Stimulated activated naive CD8-positive, alpha-beta T cell treated with anti-CD3 and anti-CD28 coated beads, Interleukin-15, Interleukin-2, amounts not matched to agents 100 U/mL and 50 U/mL, for 24 hours (primary cell): ENCODE data around the gene IGF2BP1.
A peak's percentile ranks its signal among the peaks of the same experiment; 100 is the strongest.
"Not testable (repeated sequence)": the region's sequence is repeated elsewhere in the genome, so short reads cannot be mapped to it uniquely, and the experiment has no call there.

ENCODE experiments used
- ATAC-seq: fragments of 150-1000 bp; cut with Tn5 transposase; one replicate; pipeline ENCODE4 v1.10.0; 2021
- DNase-seq: peaks from one replicate; pipeline ENCODE4 v3.0.0; 2021

IGF2BP1 gene

DNA sequence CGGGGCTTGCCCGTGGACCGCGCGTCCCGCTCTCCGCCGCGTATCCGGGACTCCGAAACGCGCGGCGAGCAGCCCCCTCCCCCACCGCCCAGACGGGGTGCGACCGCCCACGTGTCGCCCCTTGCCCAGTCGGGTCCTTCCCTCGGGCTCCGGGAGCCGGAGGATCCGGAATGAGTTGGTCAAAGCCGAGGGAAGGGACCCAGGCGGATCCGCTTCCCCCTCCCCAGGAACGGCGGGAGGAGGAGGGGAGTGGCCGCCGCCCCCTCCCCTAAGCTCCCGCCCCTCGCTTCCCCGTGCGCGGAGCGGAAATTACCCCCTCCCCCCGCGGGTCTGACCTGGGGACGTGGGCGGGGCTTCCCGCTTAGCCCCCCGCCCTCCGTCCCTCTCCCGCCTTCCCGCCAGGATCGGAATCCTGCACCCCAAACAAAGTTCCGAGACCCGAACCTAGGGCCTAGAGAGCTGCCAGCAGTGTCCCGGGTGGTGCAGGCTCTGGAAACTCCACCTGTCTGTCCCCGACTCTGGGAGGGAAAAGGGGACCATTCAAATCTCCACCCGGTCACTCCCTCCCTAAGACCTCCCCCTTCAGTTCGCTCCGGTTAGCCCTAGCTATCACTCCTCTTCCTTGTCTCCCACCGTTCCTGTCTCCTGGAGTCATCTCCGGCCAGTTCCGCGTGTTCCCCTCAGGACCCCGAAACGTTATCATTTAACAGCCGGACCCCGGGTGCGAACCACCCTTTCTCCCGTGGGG, 1.0 kb upstream of the IGF2BP1 start:
- no peak for DNase-seq
- no peak for ATAC-seq

DNA sequence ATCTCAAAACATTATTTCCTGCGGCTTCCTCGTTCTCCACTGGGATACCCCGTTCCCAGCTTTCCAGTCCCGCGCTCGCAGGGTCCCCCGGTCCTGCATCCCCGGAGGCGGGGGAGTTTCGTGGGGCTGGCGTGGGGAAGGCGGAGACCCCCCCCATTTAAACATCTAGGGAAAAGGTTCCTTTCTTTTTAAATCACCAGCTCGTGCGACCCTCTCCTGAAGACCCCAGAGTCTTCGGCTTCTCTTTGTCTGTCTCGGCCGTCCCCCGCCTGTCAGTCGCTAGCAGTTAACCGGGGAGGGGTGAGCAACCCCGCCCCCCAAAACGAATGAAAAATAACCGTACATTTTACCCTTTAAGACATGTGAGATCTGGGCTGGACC, 473 bp upstream of the IGF2BP1 start:
- no peak for ATAC-seq

DNA sequence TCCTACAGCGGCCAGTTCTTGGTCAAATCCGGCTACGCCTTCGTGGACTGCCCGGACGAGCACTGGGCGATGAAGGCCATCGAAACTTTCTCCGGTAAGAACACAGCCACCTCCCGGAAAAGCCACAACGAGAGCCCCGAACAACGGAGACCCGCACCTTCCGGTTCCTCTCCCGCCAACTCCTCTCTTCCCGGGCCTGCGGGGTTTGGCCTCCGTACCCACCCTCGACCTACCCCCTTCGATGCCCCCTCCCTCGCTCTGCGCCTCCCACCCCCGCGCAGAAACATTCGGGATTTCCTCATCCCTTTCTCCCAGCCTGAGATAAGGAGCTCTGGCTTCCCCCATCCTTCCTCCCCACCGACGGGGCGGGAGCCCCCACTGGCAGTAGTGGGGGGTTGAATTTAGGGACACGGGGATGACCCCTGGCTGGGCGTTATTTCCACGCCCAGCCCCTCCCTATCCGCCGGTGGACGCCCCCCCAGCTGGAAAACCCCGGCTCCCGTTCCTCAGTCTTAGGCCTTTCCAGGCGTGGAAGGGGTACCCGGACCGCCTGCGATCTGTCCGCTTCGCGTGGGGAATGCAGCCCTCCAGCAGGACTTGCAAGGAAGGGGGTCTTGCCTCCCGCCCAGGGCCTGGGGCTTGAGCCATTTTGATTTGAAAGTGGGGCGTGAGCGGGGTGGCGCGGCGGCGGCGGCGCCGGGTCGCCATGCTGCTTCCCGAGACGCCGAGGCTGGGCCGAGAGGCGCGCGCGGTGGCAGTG, 822 bp downstream of the IGF2BP1 start:
- DNase-seq (no peak), ATAC-seq (no peak)

More for the DNA sequence above, 473 bp upstream of the IGF2BP1 start:
- no peak for DNase-seq

DNA sequence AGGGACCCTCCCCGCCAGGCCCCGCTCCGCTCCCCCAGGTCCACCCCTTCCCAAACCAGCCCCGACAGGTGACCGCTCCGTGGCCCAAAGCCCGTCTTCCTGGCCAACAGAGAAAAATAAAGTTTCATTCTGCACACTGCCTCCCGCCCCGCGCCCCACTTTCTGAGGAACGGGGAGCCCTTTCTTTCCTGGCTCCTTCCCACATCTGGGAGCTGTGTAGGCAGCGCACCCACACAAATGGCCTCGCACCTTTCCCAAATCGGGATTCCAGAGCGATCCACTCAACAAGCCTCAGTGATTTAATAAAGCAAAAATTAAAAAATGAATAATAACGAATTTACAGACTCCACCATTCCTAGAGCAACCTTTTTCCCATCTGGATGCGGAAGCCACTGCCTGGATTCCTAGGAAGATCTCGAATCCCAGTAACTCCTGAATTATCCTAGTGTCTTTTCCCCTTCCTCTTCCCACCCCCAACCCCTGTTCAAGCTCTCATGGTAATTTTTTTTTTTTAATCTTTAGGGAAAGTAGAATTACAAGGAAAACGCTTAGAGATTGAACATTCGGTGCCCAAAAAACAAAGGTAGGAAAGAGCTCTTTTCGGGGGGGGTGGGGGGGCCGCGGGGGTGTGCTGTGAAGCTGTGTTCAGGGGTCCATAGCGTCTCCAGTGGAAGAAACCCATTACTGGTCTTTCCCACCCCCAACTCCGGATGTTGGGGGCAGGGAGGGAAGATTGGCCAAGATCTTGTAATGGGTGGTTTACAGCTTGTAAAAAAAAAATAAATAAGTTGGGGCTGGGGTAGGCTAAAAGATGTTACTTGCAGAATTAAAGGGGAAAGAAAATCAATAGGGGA, 1.6 kb downstream of the IGF2BP1 start:
- DNase-seq = no peak
- ATAC-seq = no peak

DNA sequence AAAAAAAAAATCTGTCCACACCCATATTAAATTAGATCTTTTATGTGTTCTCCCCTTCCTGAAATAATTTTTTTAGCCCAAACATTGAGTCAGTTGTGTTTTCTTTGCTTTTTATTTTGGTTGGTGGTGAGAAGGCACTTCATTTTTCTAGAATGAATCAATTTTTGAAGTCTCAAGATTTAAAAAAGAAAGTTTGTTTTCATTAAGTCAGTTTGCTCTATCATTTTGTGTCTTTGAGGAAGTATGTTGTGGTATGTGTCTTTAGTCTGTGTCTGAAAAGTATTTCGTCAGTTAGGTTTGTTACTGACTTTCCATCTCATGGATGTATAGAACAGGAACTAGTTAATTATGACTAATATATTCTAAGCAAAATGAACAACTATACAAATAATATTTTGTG, 3.8 kb downstream of the IGF2BP1 start:
- DNase-seq (no peak), ATAC-seq (no peak)

DNA sequence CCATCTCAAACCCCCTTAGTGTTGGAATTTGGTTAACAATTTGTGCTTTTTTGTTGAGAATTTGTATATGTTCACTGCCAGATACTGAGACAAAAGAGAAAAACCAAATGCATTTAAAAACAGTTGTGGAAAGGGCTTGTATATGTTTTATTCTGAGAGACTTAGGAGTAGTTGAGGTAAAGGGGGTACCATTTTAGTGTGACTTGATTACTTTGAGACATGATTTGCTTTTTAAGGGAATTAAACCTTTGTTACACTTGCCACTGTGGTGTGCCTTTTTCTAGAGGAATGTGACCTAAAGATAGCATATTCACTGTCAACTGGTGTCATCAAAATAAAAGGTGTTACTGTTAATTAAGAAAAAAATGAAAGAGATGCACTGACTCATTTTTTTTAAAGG, 4.5 kb downstream of the IGF2BP1 start:
- DNase-seq = no peak
- ATAC-seq = no peak

DNA sequence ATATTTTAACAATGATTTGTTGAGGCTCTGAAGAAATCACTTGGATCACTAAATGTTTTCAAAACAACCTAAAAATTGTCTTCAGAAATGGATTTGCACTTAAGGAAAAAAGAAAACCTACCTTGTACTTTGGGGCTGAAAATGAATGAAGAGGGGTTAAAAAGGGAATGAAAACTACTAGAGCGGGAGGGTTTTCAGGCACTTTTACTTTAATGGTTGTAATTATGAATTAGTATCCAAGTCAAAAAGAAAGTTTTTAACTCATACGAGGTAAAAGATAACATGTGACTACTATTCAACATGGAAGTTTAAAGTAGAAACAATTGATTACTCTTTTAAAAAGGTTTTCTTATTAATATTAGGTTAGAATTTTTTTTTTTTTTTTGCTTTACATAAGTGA, 5.1 kb downstream of the IGF2BP1 start:
- ATAC-seq (no peak), DNase-seq (no peak)

DNA sequence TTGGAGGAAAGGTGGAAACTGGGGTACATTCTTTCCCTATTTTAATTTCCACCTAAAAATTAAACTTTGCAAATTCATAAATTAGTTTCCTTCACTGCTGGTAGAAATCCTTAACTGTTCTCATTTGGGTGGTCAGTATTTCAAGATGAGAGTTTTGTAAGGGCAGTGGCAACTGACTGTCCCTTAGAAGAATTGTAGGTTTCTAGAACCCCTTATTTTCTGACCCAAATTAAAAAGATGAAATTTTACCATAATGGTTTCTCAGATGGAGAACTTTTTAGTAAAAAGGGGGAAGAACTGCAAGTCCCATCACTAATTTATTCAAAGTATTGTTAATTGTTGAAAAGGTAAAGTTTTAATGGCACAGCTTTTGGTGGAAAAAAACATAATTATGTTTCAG, 5.6 kb downstream of the IGF2BP1 start:
- no peak for ATAC-seq
- DNase-seq = no peak

DNA sequence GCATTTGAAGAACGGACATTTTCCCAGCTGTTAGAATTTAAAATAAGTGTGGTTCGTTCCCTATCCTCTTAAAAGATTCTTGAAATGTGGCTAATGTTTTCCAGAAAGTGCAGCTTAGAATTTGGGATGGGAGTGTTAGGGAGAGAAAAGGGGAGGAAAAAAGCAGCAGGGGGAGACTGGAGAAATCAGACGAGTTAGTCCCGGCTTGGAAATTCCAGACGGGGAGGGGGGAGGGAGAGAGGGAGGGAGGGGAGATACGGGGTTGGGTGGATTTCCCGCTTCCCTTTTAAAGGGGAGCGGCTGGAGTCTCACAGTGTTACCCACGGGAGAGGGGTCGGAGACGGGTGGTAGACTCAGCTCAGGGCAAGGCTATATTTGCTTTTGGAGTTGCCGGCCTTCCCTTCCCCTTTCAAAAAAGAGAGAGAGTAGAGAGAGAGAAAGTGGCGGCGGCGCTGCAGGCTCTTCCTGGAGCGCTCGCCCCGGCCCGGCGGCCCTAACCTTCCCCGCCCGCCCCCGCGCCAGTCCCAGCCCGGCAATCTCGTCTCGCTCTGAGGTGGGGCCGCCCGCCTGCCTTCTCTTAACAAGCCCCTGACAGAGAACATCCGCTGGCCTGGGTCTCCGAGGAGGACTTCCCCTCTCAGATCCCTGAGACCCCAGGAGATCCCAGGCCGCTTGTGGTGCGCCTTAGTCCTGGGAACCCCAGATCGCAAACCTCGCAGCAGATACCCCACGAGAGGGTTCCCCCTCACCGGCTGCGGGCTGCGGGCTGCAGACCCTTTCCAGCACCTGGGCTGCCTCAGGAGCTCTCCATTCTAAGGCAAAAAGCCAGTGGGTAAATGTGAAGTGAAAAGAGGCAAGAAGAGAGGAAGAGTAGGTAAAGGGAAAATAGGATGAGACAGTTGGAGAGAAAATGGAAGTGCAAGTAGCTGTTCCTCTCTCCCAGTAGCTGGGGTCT, 6.6 kb downstream of the IGF2BP1 start:
- DNase-seq (peak; percentile 27), ATAC-seq (no peak)

DNA sequence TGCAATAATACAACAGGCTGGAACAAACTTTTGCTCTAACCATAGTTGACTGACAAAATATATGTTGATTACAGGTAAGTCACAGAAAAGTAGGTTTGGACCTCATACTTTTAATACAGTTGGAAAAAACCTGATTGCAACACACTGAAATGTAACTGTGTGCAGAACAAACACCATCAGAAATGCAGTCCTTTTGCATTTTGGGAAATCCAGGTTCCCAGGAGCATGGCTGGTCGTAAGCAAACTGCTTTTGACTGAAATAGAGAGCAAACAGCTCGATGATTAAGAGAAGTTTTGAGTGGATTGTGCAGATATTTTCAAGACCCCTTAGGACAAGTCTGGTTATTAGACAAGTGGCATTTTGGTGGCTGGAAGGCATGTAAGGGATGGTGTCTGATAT, 8.0 kb downstream of the IGF2BP1 start:
- no peak for DNase-seq

DNA sequence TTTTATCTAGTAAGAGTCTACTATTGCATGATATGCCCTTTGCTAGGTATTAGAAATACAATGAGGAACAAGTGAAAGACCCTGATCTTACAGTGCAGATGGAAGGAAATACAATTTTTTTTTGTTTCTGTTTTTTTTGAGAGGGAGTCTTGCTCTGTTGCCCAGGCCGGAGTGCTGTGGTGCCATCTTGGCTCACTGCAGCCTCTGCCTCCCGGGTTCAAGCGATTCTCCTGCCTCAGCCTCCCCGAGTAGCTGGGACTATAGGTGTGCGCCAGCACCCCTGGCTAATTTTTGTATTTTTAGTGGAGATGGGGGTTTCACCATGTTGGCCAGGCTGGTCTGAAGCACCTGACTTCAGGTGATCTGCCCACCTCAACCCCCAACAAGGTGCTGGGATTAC, 11.7 kb downstream of the IGF2BP1 start:
- not testable (repeated sequence) for DNase-seq, ATAC-seq

More for the DNA sequence above, 8.0 kb downstream of the IGF2BP1 start:
- ATAC-seq = no peak

DNA sequence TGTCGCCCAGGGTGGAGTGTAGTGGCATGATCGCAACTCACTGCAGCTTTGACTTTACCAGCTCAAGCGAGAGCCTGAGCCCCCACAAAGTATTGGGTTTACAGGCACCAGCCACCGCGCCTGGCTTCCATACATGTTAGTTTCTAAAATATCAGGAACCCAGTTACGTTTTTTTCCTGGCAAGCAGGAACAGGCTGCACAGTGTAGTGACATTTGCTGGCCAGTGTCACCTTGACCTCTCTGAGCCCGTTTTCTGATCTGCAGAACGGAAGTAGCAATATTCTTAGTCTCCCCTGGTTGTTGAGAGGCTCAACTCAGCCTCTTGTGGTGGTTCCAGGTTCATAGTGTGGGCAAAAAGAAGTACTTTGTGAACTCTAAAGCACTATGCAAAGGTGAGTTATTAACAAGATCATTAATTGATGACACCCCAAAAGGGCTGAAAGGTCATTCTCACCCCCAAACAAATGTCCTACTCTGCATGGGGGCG, 15.6 kb downstream of the IGF2BP1 start:
- ATAC-seq (no peak), DNase-seq (no peak)

DNA sequence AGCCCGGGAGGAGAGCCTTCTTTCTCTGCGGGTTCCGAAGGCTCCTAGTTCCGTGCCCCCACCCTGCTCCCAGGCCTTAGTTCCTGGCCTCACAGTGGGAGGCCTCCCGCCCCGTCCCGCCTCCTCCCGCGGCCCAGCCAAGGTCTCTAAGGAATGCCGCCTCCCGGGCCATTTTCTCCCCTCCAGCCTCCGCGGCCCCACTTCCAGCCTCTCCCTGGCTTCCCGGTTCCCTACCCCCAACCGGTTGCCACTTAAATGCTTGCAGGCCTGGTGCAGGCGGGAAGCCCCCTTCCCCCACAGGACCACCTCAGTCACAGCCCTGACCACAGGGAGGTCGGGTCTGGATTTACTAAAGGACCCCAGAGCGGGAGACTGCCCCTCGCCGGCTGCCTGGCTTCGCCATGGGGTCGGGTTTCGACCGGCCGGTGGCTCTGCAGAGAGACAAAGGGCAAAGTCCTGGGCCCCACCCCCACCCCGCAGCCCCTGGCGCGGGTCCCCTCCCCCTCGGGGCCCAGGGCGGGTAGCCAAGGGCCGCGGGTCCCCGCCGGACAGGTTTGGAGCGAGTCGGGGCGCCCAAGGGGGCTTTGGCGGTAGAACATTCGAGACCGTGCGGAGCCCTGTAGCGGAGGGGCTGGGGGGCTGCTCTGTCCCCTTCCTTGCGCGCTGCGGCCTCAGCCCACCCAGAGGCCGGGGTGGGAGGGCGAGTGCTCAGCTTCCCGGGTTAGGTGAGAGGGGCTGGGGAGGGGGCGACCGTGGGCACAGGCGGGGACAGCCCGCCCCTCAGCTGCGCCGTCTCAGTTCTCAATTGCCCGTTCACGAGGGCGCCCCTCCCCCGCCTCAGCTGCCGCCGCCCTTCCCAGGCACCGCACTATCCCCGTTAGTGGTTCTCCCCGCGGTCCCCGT, 16.4 kb downstream of the IGF2BP1 start:
- ATAC-seq = no peak
- DNase-seq = no peak

DNA sequence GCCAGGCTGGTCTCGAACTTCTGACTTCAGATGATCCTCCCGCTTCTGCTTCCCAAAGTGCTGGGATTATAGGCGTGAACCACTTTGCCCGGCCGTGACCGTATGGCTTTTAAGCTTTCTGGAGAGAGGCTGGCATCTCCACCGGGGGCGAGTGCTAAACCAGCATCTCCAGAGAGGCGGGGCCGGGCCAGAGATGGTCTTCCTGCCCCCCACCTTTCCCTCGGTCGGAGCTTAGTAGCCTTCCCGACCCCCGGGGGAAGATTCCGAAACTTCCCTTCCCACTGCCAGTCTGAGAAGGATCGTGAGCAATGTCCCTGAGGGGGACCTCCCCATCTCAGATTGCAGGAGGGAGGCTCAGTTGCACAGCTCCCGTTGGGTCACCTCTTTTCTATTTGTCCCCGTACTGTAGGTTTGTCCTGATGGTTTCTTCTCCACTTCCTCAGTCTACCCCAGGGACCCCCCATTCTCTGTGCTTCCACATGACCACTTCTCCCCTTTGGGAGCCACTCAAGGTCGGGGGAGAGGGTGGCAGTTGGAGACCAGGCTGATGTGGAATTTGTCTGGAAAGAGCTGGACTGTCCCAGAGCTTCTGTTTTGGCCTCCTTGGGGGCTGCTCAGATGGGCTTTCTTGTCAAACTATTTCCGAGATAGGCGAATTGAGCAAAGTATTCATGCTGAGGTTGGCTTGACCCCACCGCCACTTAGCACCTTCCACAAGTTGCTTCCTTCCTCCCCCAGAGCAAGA, 18.2 kb downstream of the IGF2BP1 start:
- DNase-seq = no peak
- no peak for ATAC-seq

DNA sequence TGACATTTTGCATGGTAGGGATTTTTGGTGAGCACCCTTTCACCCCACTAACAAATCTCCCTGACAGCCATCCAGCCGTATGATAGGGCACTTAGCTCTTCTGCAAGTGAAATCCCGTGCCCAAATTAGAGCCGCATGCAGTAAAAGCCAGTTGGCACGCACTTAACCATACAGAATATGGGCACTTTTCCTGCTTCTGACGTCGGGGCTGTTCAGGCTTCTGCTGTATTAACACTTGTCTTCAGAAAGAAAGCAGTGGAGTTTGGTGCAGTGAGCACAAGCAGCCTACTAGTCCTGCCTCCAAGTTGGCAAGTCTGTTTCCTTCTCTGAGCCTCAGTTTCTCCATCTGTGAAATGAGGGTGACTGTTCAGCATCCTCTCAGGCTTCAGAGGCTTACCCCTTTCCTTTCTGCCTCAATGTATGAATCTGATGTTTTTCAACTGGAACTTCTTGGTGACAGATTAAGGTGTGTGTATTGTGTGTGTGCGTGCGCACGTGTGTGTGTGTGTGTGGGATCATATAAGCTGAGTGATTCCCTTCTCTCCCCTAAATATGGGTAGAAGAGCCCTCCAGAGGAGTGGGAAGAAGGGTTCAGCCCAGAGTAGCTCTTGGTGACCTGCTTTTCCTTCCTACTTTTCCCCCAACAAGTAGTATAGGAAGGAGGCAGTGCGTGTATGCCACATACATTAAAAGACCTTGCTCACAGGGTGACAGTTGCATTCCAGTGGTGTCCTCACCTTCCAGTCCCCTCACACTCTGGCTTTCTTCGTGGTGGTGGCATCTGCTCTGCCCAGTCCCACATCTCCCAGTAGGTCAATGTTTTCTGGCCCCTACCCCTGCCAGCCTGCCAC, 19.0 kb downstream of the IGF2BP1 start:
- DNase-seq (no peak), ATAC-seq (no peak)

DNA sequence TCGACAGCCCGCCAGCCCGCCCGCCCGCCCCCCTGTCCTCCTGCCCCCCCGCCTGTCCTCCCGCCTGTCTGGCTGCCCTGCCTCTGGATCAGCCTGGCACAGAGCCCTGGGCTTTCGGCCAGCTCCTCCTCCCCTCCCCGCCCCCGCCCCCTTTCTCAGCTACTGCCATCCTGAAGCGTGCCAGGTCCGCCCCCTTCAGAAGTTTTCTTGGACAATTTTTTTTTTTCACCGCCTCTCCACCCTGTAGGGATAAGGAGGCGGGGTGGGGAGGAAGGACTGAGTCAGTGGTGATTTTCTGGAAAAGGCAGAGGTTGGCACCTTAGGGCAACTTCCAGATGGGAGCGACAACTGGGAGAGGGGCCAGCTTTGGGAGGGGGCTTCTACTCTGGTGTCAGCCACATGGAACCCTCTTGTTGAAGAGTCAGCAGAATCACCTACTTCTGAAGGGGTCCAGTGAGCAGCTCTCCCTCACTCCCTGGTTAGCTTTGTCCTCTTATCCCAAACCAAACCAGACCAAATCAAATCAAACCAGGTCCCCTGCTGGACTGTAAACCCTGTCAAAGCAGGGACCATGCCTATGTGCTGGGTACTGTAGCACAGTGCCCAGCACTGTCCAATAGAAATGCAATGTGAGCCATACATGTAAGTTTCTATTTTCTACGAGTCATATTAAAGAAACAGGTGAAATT, 19.7 kb downstream of the IGF2BP1 start:
- ATAC-seq (no peak), DNase-seq (no peak)

DNA sequence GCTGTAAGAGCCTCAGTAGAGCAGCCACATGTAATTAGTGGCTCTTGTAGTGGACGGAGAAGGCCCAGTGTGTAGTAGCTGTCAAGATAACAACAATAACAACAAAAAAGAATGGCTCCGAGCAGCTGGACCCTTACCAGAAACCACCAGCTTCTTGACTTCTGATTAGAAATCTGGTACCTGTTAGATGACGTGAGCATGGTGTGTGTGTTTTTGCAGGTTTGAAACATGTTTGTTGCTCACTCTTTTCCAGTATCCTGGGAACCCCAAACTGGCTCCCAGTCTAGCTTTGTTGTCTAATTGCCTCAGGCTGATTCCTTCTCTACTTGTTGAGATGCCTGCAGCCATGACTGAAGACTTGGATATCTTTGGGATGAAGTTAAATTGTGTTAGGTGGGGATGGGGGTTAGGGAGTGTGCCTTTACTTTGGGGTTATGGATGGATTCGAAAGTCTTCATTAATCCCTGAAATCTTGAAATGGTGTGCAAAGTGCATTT, 21.0 kb downstream of the IGF2BP1 start:
- ATAC-seq (no peak), DNase-seq (no peak)

DNA sequence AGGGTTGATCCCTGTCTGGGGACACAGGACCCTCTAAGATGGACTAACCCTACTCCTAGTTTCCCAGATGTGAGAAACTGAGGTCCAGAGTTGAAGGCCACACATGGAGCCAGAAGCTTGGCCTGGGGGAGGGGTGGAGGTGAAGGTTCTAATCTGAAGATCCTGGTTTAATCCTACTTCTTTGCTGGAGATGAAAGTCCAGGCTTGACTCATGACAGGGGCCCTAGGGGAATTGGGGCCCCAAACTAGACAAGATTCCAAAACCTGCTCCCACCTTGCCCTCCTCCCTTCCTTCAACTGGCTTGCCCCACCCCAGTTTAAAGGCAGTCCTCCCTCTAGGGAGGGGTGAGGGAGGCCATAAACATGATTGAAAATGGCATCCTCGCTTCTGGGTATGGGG, 21.6 kb downstream of the IGF2BP1 start:
- no peak for DNase-seq
- no peak for ATAC-seq
